ENCODE measurements around the gene CXCL17.

The CXCL17 gene

GRCh38 chr19:42394751-42395150 is 48.0 kb downstream of the CXCL17 start:
- TF ChIP-seq CTCF (conservative IDR thresholded peaks at IDR 0.05), result no peak
- no peak overlapping the region for H3K27ac ChIP-seq

GRCh38 chr19:42392165-42392564 is 50.6 kb downstream of the CXCL17 start:
- no peak overlapping the region for H3K27ac ChIP-seq
- no peak for TF ChIP-seq CTCF (conservative IDR thresholded peaks at IDR 0.05)

GRCh38 chr19:42389899-42390298 is 52.8 kb downstream of the CXCL17 start, which contains the start of gene CNFN:
Gene CNFN, minus strand, starts transcription at chr19:42390297. Its CDS starts 1,260 bp downstream, at chr19:42389037.
- TF ChIP-seq CTCF (conservative IDR thresholded peaks at IDR 0.05), result no peak
- H3K27ac ChIP-seq, result no peak within 1 kb of the TSS

- no peak for TF ChIP-seq CTCF (conservative IDR thresholded peaks at IDR 0.05)
Measured at GRCh38 chr19:42388851-42389489, 53.8 kb downstream of the CXCL17 start.

GRCh38 chr19:42386974-42387707 is 55.6 kb downstream of the CXCL17 start:
- TF ChIP-seq CTCF (conservative IDR thresholded peaks at IDR 0.05), result peak; percentile 82
- H3K27ac ChIP-seq, result peak overlapping the region; percentile 82

More at GRCh38 chr19:42388851-42389489, 53.8 kb downstream of the CXCL17 start:
- H3K27ac ChIP-seq, result no peak overlapping the region

- no peak overlapping the region for H3K27ac ChIP-seq
- TF ChIP-seq CTCF (conservative IDR thresholded peaks at IDR 0.05), result no peak
Measured at GRCh38 chr19:42380155-42380554, 62.6 kb downstream of the CXCL17 start.

Data from VCaP (cell line).